IPS-20b (cell line): Measurements from ENCODE around the gene SAMD14.
A peak's percentile ranks its signal among the peaks of the same experiment; 100 is the strongest.

Experiments used
- H3K27ac ChIP-seq: one replicate; pipeline ENCODE4 v1.5.1; 2013; ENCODE audit warnings: low read length
- H3K27me3 ChIP-seq: 2 replicates; pipeline ENCODE4 v1.6.1; 2013; ENCODE audit warnings: mild to moderate bottlenecking, low read length, inconsistent platforms; ENCODE audit not compliant: insufficient read depth
- H3K36me3 ChIP-seq: 2 replicates; pipeline ENCODE4 v1.6.1; 2013; ENCODE audit warnings: low read depth, mild to moderate bottlenecking, inconsistent platforms, low read length, moderate library complexity; ENCODE audit not compliant: insufficient read depth
- H3K4me1 ChIP-seq: 2 replicates; pipeline ENCODE4 v1.6.1; 2013; ENCODE audit warnings: mild to moderate bottlenecking, control low read depth, inconsistent platforms, low read length, moderate library complexity; ENCODE audit not compliant: insufficient read depth
- H3K4me3 ChIP-seq: 2 replicates; pipeline ENCODE4 v1.5.1; 2013; ENCODE audit warnings: mild to moderate bottlenecking, low read length, inconsistent platforms
- H3K9ac ChIP-seq: 2 replicates; pipeline ENCODE4 v1.6.1; 2013; ENCODE audit warnings: low read depth, mild to moderate bottlenecking, inconsistent platforms, low read length, moderate library complexity
- H3K9me3 ChIP-seq: 2 replicates; pipeline ENCODE4 v1.6.1; 2013; ENCODE audit warnings: mild to moderate bottlenecking, low read depth, low read length, inconsistent platforms; ENCODE audit not compliant: insufficient read depth

The SAMD14 gene

GRCh38 chr17:50163843-50164696 lies 34.1 kb upstream of the SAMD14 start:
- no peak overlapping the region for H3K27ac ChIP-seq
- H3K27me3 ChIP-seq: peaks cover 22% of the 10 kb centered on the region
- H3K4me3 ChIP-seq: no peak overlapping the region
- H3K9ac ChIP-seq: no peak overlapping the region
- no peaks in the 10 kb centered on the region for H3K36me3 ChIP-seq
- H3K9me3 ChIP-seq: no peaks in the 10 kb centered on the region
- H3K4me1 ChIP-seq: peaks cover 4% of the 10 kb centered on the region; the same call in 1 of the 2 replicates

- H3K9ac ChIP-seq: no peak overlapping the region
- H3K27me3 ChIP-seq: peaks cover 22% of the 10 kb centered on the region
- no peak overlapping the region for H3K4me3 ChIP-seq
- H3K9me3 ChIP-seq: no peaks in the 10 kb centered on the region
- no peaks in the 10 kb centered on the region for H3K36me3 ChIP-seq
- H3K27ac ChIP-seq: no peak overlapping the region
- H3K4me1 ChIP-seq: peaks cover 4% of the 10 kb centered on the region; the same call in 1 of the 2 replicates
Measured at GRCh38 chr17:50162466-50163254, 32.7 kb upstream of the SAMD14 start.

DNA sequence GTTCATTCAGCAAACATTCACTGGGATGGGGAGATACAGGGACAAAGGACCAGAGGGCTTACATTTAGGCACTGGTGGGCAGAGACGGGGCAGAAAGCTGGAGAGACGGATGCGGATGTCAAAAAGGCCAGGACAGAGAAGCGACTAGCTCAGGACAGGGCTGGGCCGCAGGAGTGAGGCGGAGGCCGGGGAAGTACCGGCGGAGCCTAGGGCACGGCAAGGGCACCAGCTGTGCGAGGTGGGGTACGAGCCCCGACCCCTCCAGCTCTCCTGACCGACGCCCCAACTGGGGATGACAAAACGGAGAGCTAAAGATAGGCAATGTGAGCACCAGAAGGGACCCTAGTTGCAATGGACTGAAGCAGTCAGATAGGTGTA lies 31.9 kb upstream of the SAMD14 start:
- peak overlapping the region; percentile 90; the same call in 1 of the 2 replicates for H3K4me3 ChIP-seq
- no peak overlapping the region for H3K27ac ChIP-seq
- peak overlapping the region; percentile 46; the same call in 1 of the 2 replicates for H3K9ac ChIP-seq
- peaks cover 22% of the 10 kb centered on the region for H3K27me3 ChIP-seq
- peaks cover 4% of the 10 kb centered on the region; the same call in 1 of the 2 replicates for H3K4me1 ChIP-seq
- H3K9me3 ChIP-seq: no peaks in the 10 kb centered on the region
- no peaks in the 10 kb centered on the region for H3K36me3 ChIP-seq

DNA sequence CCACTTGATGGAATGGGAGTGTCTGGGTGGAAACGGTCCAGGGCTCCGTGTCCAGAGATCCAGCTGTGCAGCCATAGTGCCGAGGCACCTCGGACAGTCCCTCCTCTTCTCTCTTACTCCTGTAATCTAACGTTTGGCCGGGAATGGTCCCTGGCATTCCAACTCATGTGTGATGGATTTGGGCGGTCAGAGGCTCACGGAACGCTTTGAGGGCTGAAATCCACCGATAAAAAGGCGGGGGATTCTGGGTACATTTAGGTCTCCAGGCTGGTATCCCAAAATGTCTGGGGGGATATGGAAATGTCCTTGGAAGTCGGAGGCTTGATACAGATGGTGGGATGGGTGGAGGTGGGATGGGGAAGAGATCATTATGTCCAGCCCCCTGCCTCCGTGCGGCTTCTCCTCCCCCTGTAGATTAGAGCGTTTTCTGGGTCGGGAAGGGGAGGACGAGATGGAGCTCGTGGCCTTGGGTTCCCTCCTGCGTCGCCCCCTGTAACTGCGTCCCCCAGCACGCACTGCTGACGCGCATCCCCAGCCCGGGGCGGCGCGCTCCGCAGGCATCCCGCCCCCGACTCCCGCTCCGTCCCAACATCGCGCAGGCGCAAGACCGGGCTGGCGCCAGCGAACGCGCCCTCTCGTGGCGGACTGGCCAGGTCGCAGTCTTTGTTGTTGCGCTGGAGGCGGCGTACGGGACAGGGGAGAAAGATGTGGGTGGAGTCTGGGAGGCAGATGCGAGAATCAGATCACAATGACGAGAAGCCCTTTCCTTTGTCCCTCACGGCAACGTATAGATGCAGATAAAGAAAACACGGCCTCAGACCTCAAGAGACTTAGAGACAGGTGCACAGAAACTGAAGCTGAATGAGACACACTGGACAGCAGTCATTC lies 31.3 kb upstream of the SAMD14 start:
- Histone ChIP-seq H3K36me3 (no peaks in the 10 kb centered on the region), H3K9me3 (no peaks in the 10 kb centered on the region), H3K27me3 (peaks cover 22% of the 10 kb centered on the region), H3K4me3 (peak overlapping the region; percentile 90), H3K4me1 (peaks cover 4% of the 10 kb centered on the region; the same call in 1 of the 2 replicates), H3K9ac (peak overlapping the region; percentile 84; the same call in 1 of the 2 replicates), H3K27ac (peak overlapping the region; percentile 38)

DNA sequence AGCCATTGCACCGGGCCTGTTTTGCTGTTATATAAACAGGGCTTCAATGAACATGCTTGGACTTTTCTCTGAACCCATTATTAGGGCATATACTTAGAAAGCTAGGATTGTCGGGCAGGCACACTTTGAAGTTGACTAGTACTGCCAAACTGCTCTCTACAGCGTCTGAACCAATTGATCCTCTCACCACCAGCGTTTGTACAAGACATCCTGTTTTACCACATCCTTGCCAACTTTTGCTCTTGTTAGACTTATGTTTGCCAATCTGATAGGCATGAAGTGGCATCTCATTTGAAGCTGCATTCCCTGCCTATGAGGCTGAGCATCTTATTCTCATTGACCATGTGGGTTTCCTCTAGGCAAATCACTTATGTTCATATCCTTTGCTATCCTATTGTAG lies 27.9 kb upstream of the SAMD14 start:
- Histone ChIP-seq H3K27me3 (peaks cover 22% of the 10 kb centered on the region), H3K36me3 (no peaks in the 10 kb centered on the region), H3K9ac (no peak overlapping the region), H3K4me3 (no peak overlapping the region), H3K9me3 (no peaks in the 10 kb centered on the region), H3K4me1 (peaks cover 9% of the 10 kb centered on the region; the same call in 1 of the 2 replicates), H3K27ac (no peak overlapping the region)

GRCh38 chr17:50155115-50155819 lies 25.3 kb upstream of the SAMD14 start:
- Histone ChIP-seq H3K27ac (no peak overlapping the region), H3K9me3 (no peaks in the 10 kb centered on the region), H3K9ac (no peak overlapping the region), H3K4me3 (no peak overlapping the region), H3K4me1 (peaks cover 11% of the 10 kb centered on the region; the same call in 1 of the 2 replicates), H3K27me3 (peaks cover 11% of the 10 kb centered on the region), H3K36me3 (no peaks in the 10 kb centered on the region)

- Histone ChIP-seq H3K4me1 (peaks cover 11% of the 10 kb centered on the region; the same call in 1 of the 2 replicates), H3K36me3 (no peaks in the 10 kb centered on the region), H3K4me3 (no peak overlapping the region), H3K27ac (no peak overlapping the region), H3K9ac (no peak overlapping the region), H3K27me3 (peaks cover 11% of the 10 kb centered on the region), H3K9me3 (no peaks in the 10 kb centered on the region)
Measured at GRCh38 chr17:50154604-50155003, 24.6 kb upstream of the SAMD14 start.

- Histone ChIP-seq H3K4me1 (peaks cover 11% of the 10 kb centered on the region; the same call in 1 of the 2 replicates), H3K36me3 (no peaks in the 10 kb centered on the region), H3K9me3 (no peaks in the 10 kb centered on the region), H3K4me3 (no peak overlapping the region), H3K9ac (no peak overlapping the region), H3K27ac (no peak overlapping the region), H3K27me3 (peaks cover 17% of the 10 kb centered on the region)
Measured at GRCh38 chr17:50153650-50154575, 24.0 kb upstream of the SAMD14 start.

DNA sequence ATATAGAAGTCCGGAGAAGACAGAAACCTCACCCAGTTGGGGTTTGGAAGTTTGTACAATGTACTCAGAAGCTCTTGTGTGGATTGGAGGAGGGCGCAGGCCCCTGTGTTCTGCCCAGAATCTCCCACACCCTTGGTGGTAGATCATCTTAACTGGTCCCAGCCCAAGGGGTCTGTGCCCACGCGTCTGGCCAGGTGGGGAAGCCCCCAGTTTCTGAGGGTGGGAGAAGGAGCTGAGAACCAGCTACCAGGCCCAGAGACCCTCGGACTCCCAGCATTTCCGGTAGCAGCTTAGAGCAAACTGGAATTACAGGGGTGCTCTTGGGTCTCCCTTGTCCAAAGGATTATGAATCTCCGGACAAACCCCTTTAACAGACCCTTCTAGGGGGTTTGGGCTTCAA lies 22.8 kb upstream of the SAMD14 start:
- H3K9ac ChIP-seq: peak overlapping the region; percentile 73; the same call in 1 of the 2 replicates
- H3K27me3 ChIP-seq: peaks cover 17% of the 10 kb centered on the region
- H3K9me3 ChIP-seq: no peaks in the 10 kb centered on the region
- peak overlapping the region; percentile 96 for H3K27ac ChIP-seq
- H3K36me3 ChIP-seq: no peaks in the 10 kb centered on the region
- H3K4me3 ChIP-seq: peak overlapping the region; percentile 66; the same call in 1 of the 2 replicates
- H3K4me1 ChIP-seq: peaks cover 17% of the 10 kb centered on the region; the same call in 1 of the 2 replicates
